H9 (cell line): ENCODE data around the gene C3orf20. TPM values are rescaled to one million over a fixed set of nuclear protein-coding genes. Genes with fewer than 3 reads are reported as not detected.

Experiments used
- DNase-seq: peaks from one replicate; pipeline ENCODE4 v3.0.0-alpha.2; 2017
- H2AFZ ChIP-seq: one replicate; pipeline ENCODE4 v1.6.1; 2013; ENCODE audit warnings: mild to moderate bottlenecking, low read length, control low read depth, moderate library complexity
- H2AK5ac ChIP-seq: 2 replicates; pipeline ENCODE4 v1.6.1; 2013; ENCODE audit warnings: low read length, control low read depth, mixed read lengths; ENCODE audit not compliant: insufficient read length
- H2BK120ac ChIP-seq: one replicate; pipeline ENCODE4 v1.6.1; 2013; ENCODE audit warnings: low read depth, mild to moderate bottlenecking, low read length, control low read depth, inconsistent platforms; ENCODE audit not compliant: poor library complexity, severe bottlenecking
- H2BK12ac ChIP-seq: 2 replicates; pipeline ENCODE4 v1.6.1; 2013; ENCODE audit warnings: low read length, control low read depth, mixed read lengths, low read depth; ENCODE audit not compliant: insufficient read length
- H2BK15ac ChIP-seq: 2 replicates; pipeline ENCODE4 v1.6.1; 2013; ENCODE audit warnings: low read depth, low read length, control low read depth
- H2BK20ac ChIP-seq: one replicate; pipeline ENCODE4 v1.6.1; 2013; ENCODE audit warnings: low read depth, mild to moderate bottlenecking, low read length, control low read depth, inconsistent platforms; ENCODE audit not compliant: poor library complexity, severe bottlenecking
- H2BK5ac ChIP-seq: 2 replicates; pipeline ENCODE4 v1.6.1; 2013; ENCODE audit warnings: low read length, control low read depth, mixed read lengths; ENCODE audit not compliant: insufficient read length
- H3K14ac ChIP-seq: 2 replicates; pipeline ENCODE4 v1.6.1; 2013; ENCODE audit warnings: low read length, control low read depth; ENCODE audit not compliant: insufficient read depth
- H3K18ac ChIP-seq: 2 replicates; pipeline ENCODE4 v1.6.1; 2013; ENCODE audit warnings: low read depth, mild to moderate bottlenecking, mixed read lengths, low read length, control low read depth; ENCODE audit not compliant: insufficient read length
- H3K23ac ChIP-seq: 2 replicates; pipeline ENCODE4 v1.6.1; 2013; ENCODE audit warnings: low read length, control low read depth, mixed read lengths, low read depth; ENCODE audit not compliant: insufficient read length
- H3K23me2 ChIP-seq: 2 replicates; pipeline ENCODE4 v1.6.1; 2013; ENCODE audit warnings: low read depth, mild to moderate bottlenecking, mixed read lengths, low read length, control low read depth; ENCODE audit not compliant: insufficient read length, poor library complexity, severe bottlenecking
- H3K27ac ChIP-seq: 2 replicates; pipeline ENCODE4 v1.5.1; 2013; ENCODE audit warnings: low read length, control low read depth, mixed read lengths, low read depth; ENCODE audit not compliant: insufficient read length
- H3K27me3 ChIP-seq: 2 replicates; pipeline ENCODE4 v1.6.1; 2013; ENCODE audit warnings: low read length, control low read depth, inconsistent platforms; ENCODE audit not compliant: insufficient read depth
- H3K4ac ChIP-seq: 2 replicates; pipeline ENCODE4 v1.6.1; 2013; ENCODE audit warnings: low read depth, mild to moderate bottlenecking, control low read depth, inconsistent platforms, low read length, moderate library complexity
- H3K4me1 ChIP-seq: 2 replicates; pipeline ENCODE4 v1.6.1; 2013; ENCODE audit warnings: low read length, control low read depth, inconsistent platforms; ENCODE audit not compliant: insufficient read depth
- H3K4me2 ChIP-seq: 2 replicates; pipeline ENCODE4 v1.6.1; 2013; ENCODE audit warnings: low read length, control low read depth, mixed read lengths; ENCODE audit not compliant: insufficient read length, insufficient read depth
- H3K56ac ChIP-seq: 2 replicates; pipeline ENCODE4 v1.6.1; 2013; ENCODE audit warnings: low read depth, mild to moderate bottlenecking, mixed read lengths, low read length, control low read depth; ENCODE audit not compliant: insufficient read length
- H3K79me1 ChIP-seq: 2 replicates; pipeline ENCODE4 v1.6.1; 2013; ENCODE audit warnings: low read depth, mild to moderate bottlenecking, moderate library complexity, low read length, control low read depth, inconsistent platforms; ENCODE audit not compliant: insufficient read depth, poor library complexity, severe bottlenecking
- H3K79me2 ChIP-seq: 2 replicates; pipeline ENCODE4 v1.6.1; 2013; ENCODE audit warnings: low read length, control low read depth, inconsistent platforms; ENCODE audit not compliant: insufficient read depth
- H3K9ac ChIP-seq: 2 replicates; pipeline ENCODE4 v1.6.1; 2013; ENCODE audit warnings: low read length, control low read depth, mixed read lengths; ENCODE audit not compliant: insufficient read length; ENCODE audit errors: extremely low read depth
- H3K9me3 ChIP-seq: one replicate; pipeline ENCODE4 v1.6.1; 2013; ENCODE audit warnings: low read depth, low read length, inconsistent platforms; ENCODE audit not compliant: control insufficient read depth
- H3T11ph ChIP-seq: one replicate; pipeline ENCODE4 v1.6.1; 2013; ENCODE audit warnings: mild to moderate bottlenecking, low read length, control low read depth, inconsistent platforms
- H4K20me1 ChIP-seq: one replicate; pipeline ENCODE4 v1.6.1; 2013; ENCODE audit not compliant: control insufficient read depth, insufficient read length, insufficient read depth
- H4K5ac ChIP-seq: 2 replicates; pipeline ENCODE4 v1.6.1; 2013; ENCODE audit warnings: low read depth, mild to moderate bottlenecking, mixed read lengths, low read length, control low read depth; ENCODE audit not compliant: insufficient read length
- H4K8ac ChIP-seq: replicated peaks from 2 replicates; pipeline ENCODE4 v1.6.1; 2013; ENCODE audit warnings: low read length, control low read depth, mixed read lengths, low read depth; ENCODE audit not compliant: insufficient read length
- H4K91ac ChIP-seq: 2 replicates; pipeline ENCODE4 v1.6.1; 2013; ENCODE audit warnings: low read depth, mild to moderate bottlenecking, moderate library complexity, mixed read lengths, low read length, control low read depth; ENCODE audit not compliant: insufficient read length
- H3K27ac Mint-ChIP-seq, 3 experiments: 2 replicates in 2 of 3; 3 replicates in 1 of 3; pipeline ENCODE4 v1.8.0; 2020 to 2021; ENCODE audit warnings: mixed read lengths in 3 of 3, mild to moderate bottlenecking in 1 of 3, moderate library complexity in 1 of 3
- H3K27me3 Mint-ChIP-seq: 2 replicates; pipeline ENCODE4 v1.8.0; 2021; ENCODE audit warnings: low read depth, mild to moderate bottlenecking, moderate library complexity, mixed read lengths
- H3K36me3 Mint-ChIP-seq, 3 experiments: 2 replicates in 2 of 3; 3 replicates in 1 of 3; pipeline ENCODE4 v1.8.0; 2020 to 2021; ENCODE audit warnings: low read depth in 3 of 3, mixed read lengths in 3 of 3; ENCODE audit not compliant: insufficient read depth in 1 of 3
- H3K4me1 Mint-ChIP-seq, 2 experiments: 2 replicates each; pipeline ENCODE4 v1.8.0; 2020; ENCODE audit warnings: mixed read lengths in 2 of 2
- H3K4me3 Mint-ChIP-seq, 2 experiments: 2 replicates in 1 of 2; 3 replicates in 1 of 2; pipeline ENCODE4 v1.8.0; 2020 to 2021; ENCODE audit warnings: mild to moderate bottlenecking in 2 of 2, mixed read lengths in 2 of 2, moderate library complexity in 1 of 2
- H3K9me3 Mint-ChIP-seq, 2 experiments: 2 replicates in 1 of 2; 3 replicates in 1 of 2; pipeline ENCODE4 v1.8.0; 2020; ENCODE audit warnings: mild to moderate bottlenecking in 2 of 2, mixed read lengths in 2 of 2, moderate library complexity in 1 of 2
- CTCF ChIP-seq: fragments of 200-600 bp; sonication (generic); conservative IDR thresholded peaks from 3 replicates; pipeline ENCODE4 v1.8.0; 2021; ENCODE audit warnings: antibody characterized with exemption, mild to moderate bottlenecking
- WGBS: extraction: QIAGEN DNeasy Blood & Tissue Kit; methylation state at CpG from one replicate; pipeline ENCODE4 v1.1.7; 2013; ENCODE audit warnings: missing lambda C conversion rate, low lambda C conversion rate, mixed read lengths; ENCODE audit not compliant: insufficient read length; ENCODE audit errors: extremely low coverage; 5-methylcytosine and 5-hydroxymethylcytosine counted together
- total RNA-seq: library from RNA; stranded (reverse); gene quantifications from 2 replicates; pipeline ENCODE4 v1.2.1, GENCODE V29; 2021

The C3orf20 gene
- total RNA-seq, 1 experiment from 2014 or later, result not detected

GRCh38 chr3:14680115-14680514, 5.2 kb downstream of the C3orf20 start:
- Histone ChIP-seq H2AK5ac (no peak overlapping the region), H2AFZ (no peak overlapping the region), H2BK120ac (no peak overlapping the region), H2BK5ac (no peak overlapping the region), H3K9me3 (no peaks in the 10 kb centered on the region), H3K23me2 (no peaks in the 10 kb centered on the region), H3K23ac (no peak overlapping the region), H2BK12ac (no peak overlapping the region), H4K8ac (no peak overlapping the region), H3K9ac (no peak overlapping the region), H3K27ac (no peak overlapping the region), H3K14ac (no peak overlapping the region), H3K79me2 (no peaks in the 10 kb centered on the region), H4K5ac (no peak overlapping the region), H3K4me1 (no peaks in the 10 kb centered on the region), H3K4ac (no peak overlapping the region), H4K91ac (no peak overlapping the region), H3K27me3 (no peaks in the 10 kb centered on the region), H3K79me1 (no peaks in the 10 kb centered on the region), H2BK15ac (no peak overlapping the region), H3T11ph (no peak overlapping the region), H3K4me2 (no peak overlapping the region), H3K56ac (no peak overlapping the region), H4K20me1 (no peaks in the 10 kb centered on the region), H2BK20ac (no peak overlapping the region), H3K18ac (no peak overlapping the region)
- H3K27me3 Mint-ChIP-seq, result peaks cover 15% of the 10 kb centered on the region
- peaks cover 0 to 8% (median 4%) of the 10 kb centered on the region in 3 experiments; a peak in 2 of 7 replicates for H3K36me3 Mint-ChIP-seq
- H3K27ac Mint-ChIP-seq, result no peak overlapping the region
- H3K4me3 Mint-ChIP-seq, result no peak overlapping the region
- no CpG with 5 or more reads among the region's 1 CpG for WGBS
- no peaks in the 10 kb centered on the region for H3K4me1 Mint-ChIP-seq
- TF ChIP-seq CTCF, result no peak
- peaks cover 9 to 10% of the 10 kb centered on the region in 2 experiments for H3K9me3 Mint-ChIP-seq
- no peak for DNase-seq
